OCI-LY3 (cell line): Measurements from ENCODE around the gene RAI1.

Source experiments
- H2AFZ ChIP-seq: fragments of 200-600, 300-600 bp; shearing (Covaris generic); 2 replicates; pipeline ENCODE4 v1.6.0; 2014; ENCODE audit warnings: antibody characterized with exemption, low read depth, low read length
- H3K27ac ChIP-seq: fragments of 200-600, 300-600 bp; sonication (generic); 2 replicates; pipeline ENCODE4 v1.5.1; 2014; ENCODE audit warnings: mild to moderate bottlenecking, low read length, moderate library complexity, mixed read lengths
- H3K27me3 ChIP-seq: fragments of 200-600, 300-600 bp; sonication (generic); 2 replicates; pipeline ENCODE4 v1.6.1; 2014; ENCODE audit warnings: low read depth, low read length, mixed read lengths
- H3K36me3 ChIP-seq: fragments of 200-600, 300-600 bp; sonication (generic); replicated peaks from 2 replicates; pipeline ENCODE3; 2014; ENCODE audit warnings: low read depth, low read length, mixed read lengths
- H3K4me1 ChIP-seq: fragments of 300-600, 200-600 bp; sonication (generic); 2 replicates; pipeline ENCODE4 v1.6.1; 2014; ENCODE audit warnings: low read length, mixed read lengths
- H3K4me2 ChIP-seq: fragments of 200-600, 300-600 bp; sonication (generic); 2 replicates; pipeline ENCODE4 v1.6.1; 2014; ENCODE audit warnings: low read length, mixed read lengths
- H3K4me3 ChIP-seq: fragments of 300-600, 200-600 bp; sonication (generic); 2 replicates; pipeline ENCODE4 v1.5.1; 2014; ENCODE audit warnings: antibody characterized with exemption, mild to moderate bottlenecking, low read length, moderate library complexity
- H3K79me2 ChIP-seq: fragments of 300-600, 200-600 bp; shearing (Covaris generic); 2 replicates; pipeline ENCODE4 v1.6.1; 2014; ENCODE audit warnings: mild to moderate bottlenecking, low read length, mixed read lengths
- H3K9ac ChIP-seq: fragments of 300-600, 200-600 bp; shearing (Covaris generic); 2 replicates; pipeline ENCODE4 v1.6.0; 2014; ENCODE audit warnings: mild to moderate bottlenecking, low read length, moderate library complexity
- H3K9me3 ChIP-seq: fragments of 200-600, 300-600 bp; shearing (Covaris generic); 2 replicates; pipeline ENCODE4 v1.6.1; 2014; ENCODE audit warnings: low read length, mixed read lengths; ENCODE audit not compliant: insufficient read depth
- H4K20me1 ChIP-seq: fragments of 200-600, 300-600 bp; sonication (generic); 2 replicates; pipeline ENCODE4 v1.6.1; 2016; ENCODE audit warnings: low read length, mixed read lengths; ENCODE audit not compliant: insufficient read depth
- EZH2phosphoT487 ChIP-seq: fragments of 200-600 bp; shearing (Covaris generic); IDR thresholded peaks from 2 replicates; pipeline ENCODE4 v1.6.1; 2018; ENCODE audit warnings: antibody characterized with exemption, mixed run types, low read depth
- TF ChIP-seq, protein P1 (sequence below): fragments of 200-600, 300-600 bp; sonication (generic); IDR thresholded peaks from 2 replicates; pipeline ENCODE4 v1.5.1; 2014; ENCODE audit warnings: antibody characterized with exemption, low read length, low read depth

Gene RAI1

DNA sequence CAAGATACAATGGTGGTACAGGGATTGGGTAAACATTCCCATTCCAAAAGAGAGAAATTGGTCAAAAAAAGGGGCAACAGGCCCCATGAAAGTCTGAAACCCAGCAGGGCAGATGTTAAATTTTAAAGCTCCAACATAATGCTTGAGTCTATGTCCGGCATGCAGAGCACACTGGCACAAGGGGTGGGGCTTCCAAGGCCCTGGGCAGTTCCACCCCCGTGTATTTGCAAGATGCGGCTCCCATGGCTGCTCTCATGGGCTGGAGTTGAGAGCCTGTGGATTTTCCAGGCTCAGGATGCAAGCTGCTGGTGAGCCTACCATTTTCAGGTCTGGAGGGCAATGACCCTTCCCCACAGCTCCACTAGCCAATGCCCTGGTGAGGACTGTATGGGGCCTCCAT, 27.9 kb upstream of the RAI1 start:
- no peak overlapping the region for H3K9ac ChIP-seq
- H3K36me3 ChIP-seq = no peaks in the 10 kb centered on the region
- no peak overlapping the region for H2AFZ ChIP-seq
- H3K4me3 ChIP-seq = no peak overlapping the region
- H4K20me1 ChIP-seq = no peaks in the 10 kb centered on the region
- H3K9me3 ChIP-seq = no peaks in the 10 kb centered on the region
- H3K27ac ChIP-seq = no peak overlapping the region
- no peak for TF ChIP-seq EZH2phosphoT487
- TF ChIP-seq, protein P1, sequence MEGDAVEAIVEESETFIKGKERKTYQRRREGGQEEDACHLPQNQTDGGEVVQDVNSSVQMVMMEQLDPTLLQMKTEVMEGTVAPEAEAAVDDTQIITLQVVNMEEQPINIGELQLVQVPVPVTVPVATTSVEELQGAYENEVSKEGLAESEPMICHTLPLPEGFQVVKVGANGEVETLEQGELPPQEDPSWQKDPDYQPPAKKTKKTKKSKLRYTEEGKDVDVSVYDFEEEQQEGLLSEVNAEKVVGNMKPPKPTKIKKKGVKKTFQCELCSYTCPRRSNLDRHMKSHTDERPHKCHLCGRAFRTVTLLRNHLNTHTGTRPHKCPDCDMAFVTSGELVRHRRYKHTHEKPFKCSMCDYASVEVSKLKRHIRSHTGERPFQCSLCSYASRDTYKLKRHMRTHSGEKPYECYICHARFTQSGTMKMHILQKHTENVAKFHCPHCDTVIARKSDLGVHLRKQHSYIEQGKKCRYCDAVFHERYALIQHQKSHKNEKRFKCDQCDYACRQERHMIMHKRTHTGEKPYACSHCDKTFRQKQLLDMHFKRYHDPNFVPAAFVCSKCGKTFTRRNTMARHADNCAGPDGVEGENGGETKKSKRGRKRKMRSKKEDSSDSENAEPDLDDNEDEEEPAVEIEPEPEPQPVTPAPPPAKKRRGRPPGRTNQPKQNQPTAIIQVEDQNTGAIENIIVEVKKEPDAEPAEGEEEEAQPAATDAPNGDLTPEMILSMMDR = no peak
- H3K4me2 ChIP-seq = no peak overlapping the region
- no peaks in the 10 kb centered on the region for H3K4me1 ChIP-seq
- no peaks in the 10 kb centered on the region for H3K27me3 ChIP-seq
- H3K79me2 ChIP-seq = no peaks in the 10 kb centered on the region

DNA sequence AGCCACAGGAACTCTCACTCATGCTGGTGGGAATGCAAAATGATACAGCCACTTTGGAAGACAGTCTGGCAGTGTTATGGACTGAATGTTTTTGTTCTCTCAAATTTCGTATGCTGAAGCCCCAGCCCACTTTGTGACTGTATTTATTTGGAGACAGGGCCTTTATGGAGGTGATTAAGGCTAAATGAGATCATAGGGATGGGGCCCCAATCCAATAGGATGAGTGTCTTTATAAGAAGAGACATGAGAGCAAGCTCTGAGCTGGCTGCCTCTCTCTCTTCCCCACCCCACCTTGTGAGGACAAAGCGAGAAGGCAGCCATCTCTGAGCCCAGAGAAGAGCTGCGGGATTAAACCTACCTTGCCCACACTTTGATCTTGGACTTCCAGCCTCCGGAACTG, 21.9 kb upstream of the RAI1 start:
- no peaks in the 10 kb centered on the region for H3K27me3 ChIP-seq
- H3K4me1 ChIP-seq = peaks cover 27% of the 10 kb centered on the region
- TF ChIP-seq EZH2phosphoT487 = no peak
- TF ChIP-seq, protein P1 = no peak
- H3K4me2 ChIP-seq = no peak overlapping the region
- no peak overlapping the region for H2AFZ ChIP-seq
- H3K27ac ChIP-seq = no peak overlapping the region
- no peak overlapping the region for H3K4me3 ChIP-seq
- H3K9me3 ChIP-seq = no peaks in the 10 kb centered on the region
- no peaks in the 10 kb centered on the region for H3K36me3 ChIP-seq
- no peaks in the 10 kb centered on the region for H3K79me2 ChIP-seq
- H4K20me1 ChIP-seq = no peaks in the 10 kb centered on the region
- H3K9ac ChIP-seq = no peak overlapping the region

DNA sequence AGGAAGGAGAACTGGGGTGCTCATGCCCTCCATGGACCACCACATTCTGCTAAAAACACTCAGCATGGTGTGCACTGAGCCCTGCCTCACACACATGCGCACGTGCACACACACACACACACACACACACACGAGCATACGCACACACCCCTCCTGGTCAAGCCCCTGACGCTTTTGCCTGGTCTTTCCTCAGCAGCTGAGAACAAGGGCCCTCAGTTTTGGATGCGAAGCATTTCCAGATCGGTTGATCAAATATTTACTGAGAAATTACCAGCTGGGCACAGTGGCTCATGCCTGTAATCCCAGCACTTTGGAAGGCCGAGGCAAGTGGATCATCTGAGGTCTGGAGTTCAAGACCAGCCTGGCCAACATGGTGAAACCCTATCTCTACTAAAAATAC, 20.1 kb upstream of the RAI1 start:
- Histone ChIP-seq H3K4me1 (peaks cover 29% of the 10 kb centered on the region), H3K4me2 (no peak overlapping the region), H3K9ac (no peak overlapping the region), H3K9me3 (no peaks in the 10 kb centered on the region), H3K4me3 (no peak overlapping the region), H3K36me3 (no peaks in the 10 kb centered on the region), H4K20me1 (no peaks in the 10 kb centered on the region), H3K79me2 (no peaks in the 10 kb centered on the region), H3K27ac (no peak overlapping the region), H2AFZ (no peak overlapping the region), H3K27me3 (no peaks in the 10 kb centered on the region)
- TF ChIP-seq, protein P1 = no peak
- TF ChIP-seq EZH2phosphoT487 = no peak

DNA sequence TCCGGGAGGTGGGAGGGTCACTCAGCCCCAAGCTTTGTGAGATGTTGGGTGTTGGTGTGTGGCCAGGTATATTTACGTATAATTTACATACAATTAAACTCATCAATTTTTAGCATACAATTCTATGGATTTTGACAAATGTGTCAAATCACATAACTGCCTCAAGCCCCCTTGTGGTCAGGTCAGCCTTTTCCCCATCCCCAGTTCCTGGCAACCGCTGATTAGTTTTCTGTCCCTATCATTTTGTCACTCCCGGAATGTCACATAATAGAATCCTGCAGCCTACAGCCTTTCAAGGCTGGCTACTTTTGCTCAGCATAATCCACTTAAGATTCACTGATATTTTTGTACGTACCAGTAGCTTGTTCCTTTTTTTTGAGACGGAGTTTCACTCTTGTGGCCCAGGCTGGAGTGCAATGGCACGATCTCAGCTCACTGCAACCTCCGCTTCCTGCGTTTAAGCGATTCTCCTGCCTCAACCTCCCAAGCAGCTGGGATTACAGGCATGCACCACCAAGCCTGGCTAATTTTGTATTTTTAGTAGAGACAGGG, 19.3 kb upstream of the RAI1 start:
- Histone ChIP-seq H3K4me2 (peak overlapping the region; percentile 92), H3K9me3 (no peaks in the 10 kb centered on the region), H2AFZ (no peak overlapping the region), H3K4me3 (no peak overlapping the region), H4K20me1 (no peaks in the 10 kb centered on the region), H3K4me1 (peaks cover 29% of the 10 kb centered on the region), H3K79me2 (no peaks in the 10 kb centered on the region), H3K27me3 (no peaks in the 10 kb centered on the region), H3K9ac (no peak overlapping the region), H3K36me3 (no peaks in the 10 kb centered on the region), H3K27ac (no peak overlapping the region)
- TF ChIP-seq, protein P1 = no peak
- TF ChIP-seq EZH2phosphoT487 = no peak
